ENCODE measurements around the gene KRT1. TPM values are rescaled to one million over a fixed set of nuclear protein-coding genes. Genes with fewer than 3 reads are reported as not detected.

Gene KRT1
- total and polyA plus RNA-seq, 3 donors from 2014 or later, result 0.20 TPM; not detected in 2

- no peak overlapping the region for H3K4me3 ChIP-seq
- no peak overlapping the region for H3K27ac ChIP-seq
- no peaks in the 10 kb centered on the region for H3K9me3 ChIP-seq
- intact Hi-C loops (cut with DNase I; ENCODE audit: low total_unique reads), result no loop called here
- TF ChIP-seq POLR2A (IDR thresholded peaks at IDR 0.05), result no peak
- TF ChIP-seq, protein P1, sequence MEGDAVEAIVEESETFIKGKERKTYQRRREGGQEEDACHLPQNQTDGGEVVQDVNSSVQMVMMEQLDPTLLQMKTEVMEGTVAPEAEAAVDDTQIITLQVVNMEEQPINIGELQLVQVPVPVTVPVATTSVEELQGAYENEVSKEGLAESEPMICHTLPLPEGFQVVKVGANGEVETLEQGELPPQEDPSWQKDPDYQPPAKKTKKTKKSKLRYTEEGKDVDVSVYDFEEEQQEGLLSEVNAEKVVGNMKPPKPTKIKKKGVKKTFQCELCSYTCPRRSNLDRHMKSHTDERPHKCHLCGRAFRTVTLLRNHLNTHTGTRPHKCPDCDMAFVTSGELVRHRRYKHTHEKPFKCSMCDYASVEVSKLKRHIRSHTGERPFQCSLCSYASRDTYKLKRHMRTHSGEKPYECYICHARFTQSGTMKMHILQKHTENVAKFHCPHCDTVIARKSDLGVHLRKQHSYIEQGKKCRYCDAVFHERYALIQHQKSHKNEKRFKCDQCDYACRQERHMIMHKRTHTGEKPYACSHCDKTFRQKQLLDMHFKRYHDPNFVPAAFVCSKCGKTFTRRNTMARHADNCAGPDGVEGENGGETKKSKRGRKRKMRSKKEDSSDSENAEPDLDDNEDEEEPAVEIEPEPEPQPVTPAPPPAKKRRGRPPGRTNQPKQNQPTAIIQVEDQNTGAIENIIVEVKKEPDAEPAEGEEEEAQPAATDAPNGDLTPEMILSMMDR (IDR thresholded peaks at IDR 0.05), result no peak
- H3K4me1 ChIP-seq, result peaks cover 5% of the 10 kb centered on the region
- no peaks in the 10 kb centered on the region for H3K36me3 ChIP-seq (ENCODE audit: low read depth, missing control alignments)
- H3K27me3 ChIP-seq, result no peaks in the 10 kb centered on the region
- peak; percentile 27 for DNase-seq
- WGBS, 2 donors, result 52 to 62% methylated on average over 4 of the region's 4 CpGs
Observed at GRCh38 chr12:52682938-52683574, 2.8 kb upstream of the KRT1 start.

GRCh38 chr12:52682381-52682660 is 2.1 kb upstream of the KRT1 start:
- no peaks in the 10 kb centered on the region for H3K9me3 ChIP-seq
- no peaks in the 10 kb centered on the region for H3K27me3 ChIP-seq
- no peak for DNase-seq
- intact Hi-C loops (cut with DNase I; ENCODE audit: low total_unique reads), result no loop called here
- no peaks in the 10 kb centered on the region for H3K36me3 ChIP-seq (ENCODE audit: low read depth, missing control alignments)
- H3K4me1 ChIP-seq, result peaks cover 5% of the 10 kb centered on the region
- WGBS, 2 donors, result 64 to 72% methylated on average over 2 of the region's 2 CpGs
- TF ChIP-seq, protein P1 (IDR thresholded peaks at IDR 0.05), result no peak
- no peak for TF ChIP-seq POLR2A (IDR thresholded peaks at IDR 0.05)
- H3K4me3 ChIP-seq, result no peak overlapping the region
- no peak overlapping the region for H3K27ac ChIP-seq

DNA sequence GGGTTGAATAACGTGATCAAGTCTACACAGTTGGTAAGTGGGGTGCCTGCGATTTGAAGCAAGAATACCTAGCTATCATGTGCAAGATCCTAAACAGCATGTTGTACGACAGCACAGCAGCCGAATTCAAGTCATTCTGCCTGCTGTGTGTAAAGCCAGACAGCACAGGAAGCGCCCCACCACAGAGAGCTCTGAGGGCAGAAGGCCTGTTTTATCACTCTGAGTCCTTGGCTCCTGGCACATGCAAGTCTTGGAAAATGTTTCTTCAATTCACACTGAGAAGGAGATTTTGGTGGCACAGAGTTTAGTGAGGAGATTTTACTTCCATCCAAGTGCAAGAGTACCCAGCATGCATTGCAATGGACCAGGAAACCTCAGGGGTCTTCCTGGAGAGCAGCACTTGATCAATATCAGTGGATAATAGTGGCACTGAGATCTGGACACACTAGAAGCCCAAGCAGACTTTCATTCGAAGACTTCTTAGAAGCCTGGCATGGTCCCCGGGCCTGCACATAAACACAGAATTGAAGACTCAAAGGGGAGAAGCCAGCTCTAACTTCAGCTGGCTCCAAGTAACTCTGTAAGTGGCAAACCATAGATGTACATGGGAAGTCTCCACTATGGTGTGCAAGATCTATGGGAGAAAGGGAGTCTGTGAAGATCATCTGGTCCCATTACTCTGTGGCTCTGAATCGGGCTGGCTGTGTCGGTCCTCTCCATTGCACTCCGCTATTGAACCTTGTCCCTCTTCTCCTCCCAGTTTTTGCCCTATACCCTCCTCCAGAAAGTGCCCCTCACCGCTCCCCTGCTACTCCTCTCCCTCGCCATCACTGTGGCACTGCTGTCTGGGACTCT is 1.5 kb upstream of the KRT1 start:
- 73 to 80% methylated on average over 12 of the region's 12 CpGs for WGBS, 2 donors
- Histone ChIP-seq H3K27me3 (no peaks in the 10 kb centered on the region), H3K9me3 (no peaks in the 10 kb centered on the region), H3K4me1 (peaks cover 5% of the 10 kb centered on the region), H3K27ac (no peak overlapping the region), H3K4me3 (no peak overlapping the region), H3K36me3 (ENCODE audit: low read depth, missing control alignments) (no peaks in the 10 kb centered on the region)
- TF ChIP-seq POLR2A (IDR thresholded peaks at IDR 0.05), result no peak
- TF ChIP-seq, protein P1 (IDR thresholded peaks at IDR 0.05), result no peak
- DNase-seq, result no peak
- intact Hi-C loops (cut with DNase I; ENCODE audit: low total_unique reads), result no loop called here

DNA sequence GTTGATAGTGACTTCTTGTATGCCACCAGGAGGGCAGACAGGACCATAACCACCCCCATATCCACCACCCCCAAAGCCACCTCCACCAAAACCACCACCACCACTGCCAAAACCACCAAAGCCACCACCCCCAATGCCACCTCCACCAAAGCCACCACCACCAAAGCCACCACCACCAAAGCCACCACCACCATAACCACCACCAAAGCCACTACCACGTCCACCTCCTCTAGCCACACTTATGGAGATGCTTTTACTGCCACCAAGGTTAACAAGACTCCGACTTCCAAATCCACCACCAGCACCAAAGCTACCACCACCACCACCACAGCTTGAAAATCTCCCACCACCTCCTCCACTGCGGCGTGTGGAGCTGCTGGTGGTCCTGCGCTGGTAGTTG is 332 bp downstream of the KRT1 start:
- Histone ChIP-seq H3K27me3 (no peaks in the 10 kb centered on the region), H3K4me3 (no peak overlapping the region), H3K4me1 (peaks cover 5% of the 10 kb centered on the region), H3K36me3 (ENCODE audit: low read depth, missing control alignments) (no peaks in the 10 kb centered on the region), H3K9me3 (no peaks in the 10 kb centered on the region), H3K27ac (no peak overlapping the region)
- DNase-seq, result no peak
- intact Hi-C loops (cut with DNase I; ENCODE audit: low total_unique reads), result no loop called here
- TF ChIP-seq POLR2A (IDR thresholded peaks at IDR 0.05), result no peak
- TF ChIP-seq, protein P1 (IDR thresholded peaks at IDR 0.05), result no peak
- 86 to 96% methylated on average over 5 of the region's 5 CpGs for WGBS, 2 donors
